Stimulated activated CD4-positive, alpha-beta T cell treated with anti-CD3 and anti-CD28 coated beads, Interleukin-2, amount 100 ng/mL, for 24 hours (primary cell): ENCODE measurements around the gene PARP16.

Experiments
- DNase-seq, 2 donors: peaks; one replicate each; pipeline ENCODE4 v3.0.0-alpha.2; 2020

PARP16 gene, protein sequence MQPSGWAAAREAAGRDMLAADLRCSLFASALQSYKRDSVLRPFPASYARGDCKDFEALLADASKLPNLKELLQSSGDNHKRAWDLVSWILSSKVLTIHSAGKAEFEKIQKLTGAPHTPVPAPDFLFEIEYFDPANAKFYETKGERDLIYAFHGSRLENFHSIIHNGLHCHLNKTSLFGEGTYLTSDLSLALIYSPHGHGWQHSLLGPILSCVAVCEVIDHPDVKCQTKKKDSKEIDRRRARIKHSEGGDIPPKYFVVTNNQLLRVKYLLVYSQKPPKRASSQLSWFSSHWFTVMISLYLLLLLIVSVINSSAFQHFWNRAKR

DNA sequence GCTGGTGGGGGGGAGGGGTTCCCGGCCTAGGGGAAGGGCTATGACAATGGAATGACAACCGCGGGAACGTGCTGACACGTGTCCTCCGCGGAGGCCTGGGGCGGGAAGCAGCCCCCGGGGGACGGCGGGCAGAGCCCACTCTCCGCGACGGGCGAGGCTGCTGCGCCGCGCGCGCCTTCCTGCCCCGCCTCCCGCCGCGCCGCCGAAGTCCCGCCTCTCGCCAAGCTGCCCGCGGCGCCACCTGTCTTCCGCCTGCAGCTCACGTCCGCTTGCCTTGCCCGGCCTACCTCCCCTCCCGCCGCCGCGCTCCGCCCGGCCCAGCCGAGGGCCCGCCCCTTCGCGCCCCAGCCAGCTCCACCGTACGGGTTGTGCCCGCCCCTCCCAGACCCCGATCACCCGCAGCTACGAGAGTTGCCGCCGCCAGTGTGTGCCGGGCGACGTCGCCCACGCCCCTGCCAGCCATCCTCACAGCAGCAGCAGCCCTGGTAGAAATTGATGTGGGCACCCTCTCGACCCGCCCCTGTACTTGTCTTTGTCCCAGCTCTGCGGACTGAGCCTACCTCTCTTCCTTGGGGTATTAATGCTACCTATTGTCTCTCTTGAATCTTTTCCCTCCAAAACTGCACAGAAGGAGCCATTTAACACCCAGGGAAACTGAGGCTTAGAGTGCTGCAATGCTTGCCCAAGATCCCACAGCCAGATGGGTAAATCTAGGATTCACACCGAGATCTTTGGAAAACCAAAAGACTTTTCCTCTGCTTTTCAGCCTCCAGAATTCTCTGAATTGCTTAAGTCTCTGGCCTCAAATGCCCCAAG lies at the start of gene PARP16:
Gene PARP16 (minus strand): TSS at position 180 of the 816 bp plus-strand sequence. CDS start 457 bp downstream, outside the sequence.
- peak; percentile 91 to 95 for DNase-seq

DNA sequence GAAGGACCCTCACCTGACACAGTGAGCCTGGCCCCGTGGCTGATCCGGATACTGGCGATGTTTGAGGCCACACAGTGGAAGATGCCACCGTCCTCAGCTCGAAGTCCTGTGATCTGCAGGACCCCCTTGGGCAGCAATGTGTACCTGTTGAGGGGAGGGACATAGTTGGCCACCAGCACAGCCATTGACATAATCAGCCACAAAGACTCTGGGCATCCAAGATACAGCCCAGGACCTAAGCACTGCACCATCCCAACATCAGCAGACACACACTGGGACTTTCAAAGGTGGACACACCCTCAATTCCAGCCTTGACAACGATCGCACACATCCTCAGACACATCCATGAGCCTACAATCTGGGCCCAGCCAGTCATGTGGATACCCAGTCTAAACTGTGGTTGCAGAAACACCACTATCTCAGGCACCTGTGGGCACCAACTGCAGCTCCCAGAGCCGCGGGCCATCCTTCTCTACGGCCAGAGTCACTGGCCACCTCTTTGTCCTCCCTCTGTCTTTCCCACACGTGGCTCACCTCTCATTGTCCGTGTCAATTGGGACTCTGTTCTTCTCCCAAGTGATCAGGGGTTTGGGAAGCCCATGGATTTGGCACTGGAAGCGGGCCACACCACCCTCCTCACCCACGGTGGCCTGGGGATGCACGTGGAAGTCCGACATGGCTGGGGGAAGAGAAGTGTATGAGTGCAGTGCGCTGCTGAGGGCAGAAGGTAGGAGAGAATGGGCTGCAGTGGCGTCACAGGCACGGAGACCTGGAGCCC lies 48.8 kb upstream of the PARP16 start:
- no peak for DNase-seq

GRCh38 chr15:65334586-65335231 lies 48.0 kb upstream of the PARP16 start:
- no peak for DNase-seq

DNA sequence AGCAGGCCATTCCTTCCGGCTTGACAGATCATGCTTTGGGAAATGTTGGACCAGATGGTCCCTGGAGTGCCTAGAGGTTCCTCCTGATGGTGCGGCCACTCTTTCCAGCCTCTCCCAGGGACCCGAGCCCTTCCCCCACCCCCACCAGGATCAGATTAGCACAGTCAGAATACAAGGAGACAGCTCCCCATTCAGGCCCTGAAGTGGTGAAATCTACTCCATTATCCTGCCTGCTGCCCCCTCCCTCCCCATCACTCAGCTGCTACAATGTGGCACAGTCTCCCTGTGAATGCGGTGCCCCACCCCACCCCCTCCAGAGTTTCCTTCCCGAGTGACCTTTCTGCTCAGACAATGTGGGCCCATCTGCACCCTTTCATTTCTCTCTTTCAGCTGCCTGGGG lies 47.2 kb upstream of the PARP16 start:
- no peak for DNase-seq

DNA sequence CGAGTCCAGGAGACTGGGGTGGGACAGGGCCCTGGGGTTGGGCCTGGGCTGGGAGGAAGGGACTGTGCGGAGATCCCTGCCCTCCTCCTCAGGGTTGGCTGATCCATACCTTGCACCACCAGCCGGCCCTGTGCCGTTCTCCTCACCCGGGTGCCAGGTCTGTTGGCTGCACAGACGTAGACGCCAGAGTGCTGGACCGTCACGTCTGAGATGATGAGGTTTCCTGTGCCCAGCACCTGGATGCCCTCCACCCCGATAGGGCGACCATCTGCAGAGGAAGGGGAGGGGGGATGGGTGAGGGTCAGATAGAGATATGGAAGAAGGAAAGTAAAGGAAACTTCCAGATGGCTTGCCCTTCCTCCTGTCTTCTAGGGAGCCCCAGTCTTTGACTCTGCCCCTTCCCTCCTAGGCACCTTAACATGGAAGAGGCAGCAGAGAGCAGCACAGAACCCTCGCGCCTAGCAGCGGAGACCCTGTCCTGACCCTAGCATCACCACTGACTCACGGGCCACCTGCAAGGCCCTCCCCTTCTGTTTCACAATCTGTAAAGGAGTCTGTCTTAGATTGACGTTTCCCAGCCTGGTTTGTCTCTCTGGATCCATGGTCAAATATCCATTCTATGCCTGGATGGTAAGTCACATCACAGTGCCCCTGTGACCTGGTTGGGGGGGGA lies 46.6 kb upstream of the PARP16 start:
- no peak for DNase-seq

DNA sequence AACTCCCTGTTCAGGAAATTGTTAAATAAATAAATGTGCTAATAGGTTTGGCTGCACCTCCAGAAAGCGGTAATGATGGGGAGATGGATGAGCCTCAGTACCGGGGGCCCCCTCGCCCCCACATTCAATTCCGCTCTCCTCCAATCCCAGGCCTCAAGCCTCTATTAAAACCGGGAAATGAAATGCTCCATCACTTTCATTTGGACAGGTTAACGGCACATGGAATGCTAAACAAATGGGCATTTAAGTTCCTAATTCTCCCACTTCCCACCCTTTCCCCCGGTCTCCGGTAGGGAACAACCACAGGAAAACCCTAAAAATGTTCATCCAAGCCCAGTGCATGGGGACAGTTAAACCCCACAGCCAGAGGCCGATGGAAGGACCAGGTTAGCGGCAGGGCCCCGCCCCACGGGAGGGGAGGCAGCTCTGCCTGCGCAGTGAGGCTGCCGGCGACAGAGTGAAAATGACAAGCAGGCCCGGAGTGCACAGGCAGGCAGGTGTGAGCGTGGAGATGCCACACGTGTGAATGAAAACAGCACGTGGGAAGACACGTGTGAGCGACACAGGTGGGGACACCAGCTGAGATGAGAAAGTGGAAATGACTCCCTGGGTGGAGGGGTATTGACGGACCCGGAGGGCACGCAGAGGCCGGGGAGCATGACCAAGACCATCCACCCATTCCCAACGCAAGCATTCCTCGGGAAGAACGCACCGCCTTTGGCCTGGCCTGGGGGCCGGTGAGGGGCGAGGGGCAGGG lies 45.9 kb upstream of the PARP16 start:
- DNase-seq = no peak

DNA sequence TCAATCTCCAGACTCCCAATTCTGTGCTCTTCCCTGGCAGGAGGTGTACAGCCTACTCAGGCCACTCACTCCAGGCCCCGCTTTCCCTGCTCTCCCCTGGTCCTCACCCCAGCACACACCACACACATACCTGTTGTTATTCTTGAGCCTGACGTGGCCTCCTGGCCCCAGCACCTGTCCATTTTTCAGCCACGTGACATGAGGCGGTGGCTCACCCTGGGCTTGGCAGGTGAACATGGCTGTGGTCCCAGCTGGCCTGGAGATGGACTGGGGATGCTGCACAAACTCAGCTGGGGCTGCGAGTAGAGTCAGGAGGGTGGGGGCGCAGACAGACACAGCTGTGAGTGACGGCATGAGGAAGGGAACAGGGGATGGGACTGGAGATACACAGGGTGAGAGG lies 45.1 kb upstream of the PARP16 start:
- DNase-seq = no peak

DNA sequence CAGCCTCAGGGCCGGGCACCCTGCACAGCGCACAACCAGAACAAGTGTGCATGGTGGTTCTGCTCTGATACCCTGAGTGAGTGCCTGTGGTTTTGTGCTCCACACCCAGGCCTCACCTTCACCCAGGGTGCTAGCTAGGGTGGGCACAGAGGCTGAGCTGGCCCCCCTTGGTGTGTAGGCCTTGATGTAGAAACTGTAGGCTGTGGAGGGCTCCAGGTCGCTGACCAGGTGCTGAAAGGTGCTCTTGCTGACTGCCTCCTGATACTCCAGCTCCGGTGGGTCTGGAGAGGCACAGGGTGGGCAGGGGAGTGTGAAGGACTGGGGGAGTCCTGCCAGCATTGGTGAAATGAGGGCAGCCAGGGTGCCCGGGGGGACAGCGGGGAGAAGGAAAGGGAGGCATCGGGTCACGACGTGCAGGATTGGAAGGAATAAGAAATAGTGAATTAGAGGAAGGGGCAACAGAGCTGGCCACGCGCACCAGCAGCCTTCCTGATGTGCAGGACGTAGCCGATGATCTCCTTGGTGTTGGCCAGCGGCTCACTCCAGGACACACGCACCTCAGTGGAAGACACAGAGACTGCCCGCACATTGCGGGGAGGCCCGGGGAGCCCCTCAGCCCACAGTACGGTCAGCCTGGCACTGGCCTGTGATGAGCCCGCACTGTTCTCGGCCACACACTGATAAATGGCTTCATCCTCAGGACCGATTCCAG lies 44.4 kb upstream of the PARP16 start:
- DNase-seq = no peak

DNA sequence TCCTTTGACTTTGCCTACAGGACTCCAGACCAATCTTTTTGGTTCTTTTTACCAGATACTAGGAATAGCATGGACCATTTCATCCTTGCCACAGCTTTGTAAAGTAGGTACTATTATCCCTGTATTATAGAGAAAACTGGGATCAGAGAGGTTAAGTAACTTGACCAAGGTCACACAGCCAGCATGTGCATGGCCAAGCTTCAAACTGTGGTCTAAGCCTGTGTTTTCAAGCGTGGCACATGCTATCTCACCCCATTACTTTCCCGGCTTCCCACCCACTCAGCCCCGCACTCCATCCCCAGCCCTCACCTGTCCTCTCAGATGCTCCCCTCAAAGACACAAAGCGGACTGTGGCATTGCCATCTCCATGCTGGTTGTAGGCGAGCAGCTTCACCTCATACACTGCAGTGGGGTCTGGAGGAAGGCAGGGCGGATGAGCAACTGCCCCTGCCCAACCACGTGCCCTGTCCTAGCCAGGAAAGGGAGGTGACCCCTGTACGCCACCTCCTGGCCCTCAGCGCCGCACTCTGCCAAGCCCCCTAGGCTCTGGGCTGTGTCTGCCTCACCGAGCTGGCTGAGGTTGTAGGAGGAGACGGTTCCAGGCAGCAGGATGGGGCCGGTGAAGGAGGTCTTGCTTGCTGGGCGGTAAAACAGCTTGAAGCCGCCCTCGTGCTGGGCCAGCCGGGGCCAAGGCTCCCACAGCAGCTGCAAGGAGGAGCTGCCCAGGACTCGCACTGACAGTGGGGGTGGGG lies 43.5 kb upstream of the PARP16 start:
- no peak for DNase-seq

GRCh38 chr15:65329288-65329983 lies 42.8 kb upstream of the PARP16 start:
- DNase-seq = no peak

GRCh38 chr15:65328506-65329287 lies 42.0 kb upstream of the PARP16 start:
- DNase-seq = no peak

GRCh38 chr15:65327651-65328393 lies 41.1 kb upstream of the PARP16 start:
- DNase-seq = no peak

GRCh38 chr15:65326818-65327217 lies 40.1 kb upstream of the PARP16 start:
- DNase-seq = no peak

GRCh38 chr15:65326117-65326526 lies 39.4 kb upstream of the PARP16 start:
- no peak for DNase-seq

DNA sequence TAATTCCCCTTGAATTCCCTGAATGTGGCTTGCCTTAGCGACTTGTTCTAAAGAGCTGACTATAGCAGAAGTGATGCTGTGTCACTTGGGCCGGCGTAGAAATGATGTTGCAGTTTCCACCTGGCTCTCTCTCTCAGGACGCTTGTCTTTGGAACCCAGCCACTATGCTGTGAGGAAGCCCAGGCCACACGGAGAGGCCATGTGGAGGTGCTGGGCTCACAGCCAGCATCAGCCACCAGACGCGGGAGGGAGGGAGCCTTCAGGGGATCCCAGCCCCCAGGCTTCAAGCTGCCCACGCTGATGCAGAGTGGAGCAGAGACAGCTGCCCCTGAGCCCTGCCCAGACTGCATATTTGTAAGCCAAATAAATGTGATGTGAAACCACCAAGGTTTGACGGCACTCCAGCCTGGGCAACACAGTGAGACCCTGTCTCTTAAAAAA lies 36.4 kb upstream of the PARP16 start:
- no peak for DNase-seq

DNA sequence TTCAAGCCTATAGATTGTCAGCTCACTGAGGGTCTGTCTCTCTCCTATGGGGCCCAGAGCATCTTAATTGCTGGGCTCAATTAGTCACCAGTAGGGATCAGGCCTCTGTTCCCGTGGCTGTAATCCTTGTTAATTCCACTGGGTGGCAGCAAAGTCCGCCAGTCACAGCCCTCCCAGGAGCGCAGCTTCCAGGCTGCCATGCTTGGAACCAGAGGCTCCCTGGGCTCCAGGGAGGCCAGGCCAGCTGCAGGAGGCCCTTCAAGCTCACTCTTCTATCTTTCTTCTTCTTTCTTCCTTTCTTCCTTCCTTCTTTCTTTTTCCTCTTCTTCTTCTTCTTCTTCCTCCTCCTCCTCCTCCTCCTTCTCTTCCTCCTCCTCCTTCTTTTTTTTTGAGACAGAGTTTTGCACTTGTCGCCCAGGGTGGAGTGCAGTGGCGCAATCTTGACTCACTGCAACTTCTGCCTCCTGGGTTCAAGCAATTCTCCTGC lies 32.2 kb upstream of the PARP16 start:
- DNase-seq = peak; percentile 79 to 80

GRCh38 chr15:65312400-65312916 lies 25.8 kb upstream of the PARP16 start:
- DNase-seq = no peak
